HG03103 (cell line): ENCODE results near the gene ATF6.

Experiments used
- ATAC-seq: cut with Tn5 transposase; IDR thresholded peaks from one replicate; pipeline ENCODE4 v1.9.1; 2021; ENCODE audit warnings: low read depth; ENCODE audit not compliant: unreplicated experiment

Gene ATF6

DNA sequence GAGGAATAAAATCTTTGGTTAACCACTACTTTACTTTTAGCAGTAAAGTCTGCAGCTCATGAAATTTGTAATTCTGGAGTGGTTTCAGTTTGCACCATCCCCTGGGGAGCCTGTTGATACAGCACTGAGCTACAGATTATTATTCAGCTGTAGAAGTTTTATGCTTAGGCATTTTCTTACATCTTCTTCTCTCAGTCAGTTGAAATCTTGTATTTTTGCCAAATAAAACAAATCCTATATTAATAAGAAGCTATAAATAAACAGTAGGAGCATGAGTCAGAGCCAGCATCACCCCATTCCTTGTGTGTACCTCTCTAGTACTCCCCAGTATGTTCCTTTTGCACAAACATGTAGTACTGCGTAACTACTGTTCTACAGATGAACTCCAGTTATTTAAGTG is 118.9 kb downstream of the ATF6 start:
- ATAC-seq, result no peak

DNA sequence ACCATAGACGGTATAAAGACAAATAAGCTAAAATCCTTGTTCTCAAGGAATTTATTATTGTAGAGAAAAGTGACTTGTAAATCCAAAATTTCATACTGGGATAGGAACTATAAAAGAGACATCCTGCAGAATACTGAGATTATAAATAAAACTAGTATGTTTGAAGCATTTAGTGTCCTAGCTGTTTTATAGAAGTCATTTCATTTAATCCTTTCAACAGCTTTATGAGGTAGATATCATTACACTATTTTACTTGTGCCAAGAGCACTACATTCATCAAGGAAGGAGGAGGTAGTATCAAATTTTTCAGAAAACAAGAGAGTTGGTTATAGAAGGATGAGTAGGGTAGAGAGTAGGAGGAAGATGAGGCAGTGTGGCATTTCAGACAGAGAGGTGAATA is 119.6 kb downstream of the ATF6 start:
- ATAC-seq, result no peak

DNA sequence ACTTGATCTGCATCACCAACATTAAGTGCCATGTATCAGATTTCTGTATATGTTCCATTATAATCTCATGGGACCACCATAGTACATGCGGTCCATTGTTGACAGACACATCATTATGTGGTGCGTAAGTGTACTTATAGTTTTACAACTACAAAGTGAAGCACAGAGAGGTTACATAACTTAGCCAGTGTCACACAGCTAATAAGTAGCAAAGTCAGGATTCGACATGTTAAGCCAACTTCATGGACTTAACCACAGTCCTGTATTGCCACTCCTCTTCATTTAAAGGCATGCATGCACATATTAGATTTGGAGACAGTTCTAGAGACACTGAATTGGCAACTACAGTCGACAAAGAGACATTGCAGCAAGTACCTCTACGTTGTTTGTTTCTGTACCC is 120.5 kb downstream of the ATF6 start:
- no peak for ATAC-seq

DNA sequence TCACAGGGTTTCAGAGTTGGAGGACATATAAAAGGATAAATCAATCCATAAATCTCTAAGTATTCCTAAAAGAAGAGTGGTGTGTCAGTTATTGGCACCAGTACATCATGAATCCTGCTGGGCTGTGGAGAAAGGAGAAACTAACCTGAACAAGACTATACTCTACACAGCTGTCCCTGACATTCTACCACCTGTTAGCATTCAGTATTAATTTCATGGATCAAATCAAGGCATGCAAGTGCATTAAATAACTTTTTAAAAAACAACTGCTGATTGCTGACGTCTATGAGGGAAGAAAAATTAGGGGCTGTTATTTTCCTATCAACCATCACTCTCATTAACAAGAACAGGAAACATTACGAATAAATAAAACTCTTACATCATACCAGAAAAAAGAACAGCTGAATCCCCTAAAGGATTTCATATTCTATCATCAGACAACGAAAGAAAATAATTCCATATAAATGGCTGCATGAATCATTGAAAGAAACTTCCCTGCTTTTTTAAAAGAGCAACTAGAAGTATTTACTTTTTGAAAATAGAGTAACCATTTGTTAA is 121.7 kb downstream of the ATF6 start:
- no peak for ATAC-seq

DNA sequence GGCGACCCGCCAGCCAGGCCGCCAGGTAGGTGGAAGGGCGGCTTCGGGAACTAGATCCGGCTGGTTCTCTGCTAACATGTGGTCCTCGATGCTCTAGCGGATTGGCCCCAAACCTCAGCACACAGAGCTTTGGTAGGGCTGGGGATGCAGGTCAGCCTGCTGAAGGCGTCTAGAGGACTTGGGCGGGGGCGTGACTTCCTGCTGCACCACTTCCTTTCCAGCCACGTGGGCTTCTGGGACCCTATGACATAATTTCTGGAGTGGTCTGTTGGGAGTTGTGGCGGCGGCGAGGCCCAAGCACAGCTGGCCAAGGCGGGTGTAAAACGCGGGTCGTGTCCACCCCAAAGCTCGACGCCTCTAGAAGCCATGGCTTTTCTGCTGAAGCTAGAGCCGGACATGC is 124.5 kb downstream of the ATF6 start:
- no peak for ATAC-seq

DNA sequence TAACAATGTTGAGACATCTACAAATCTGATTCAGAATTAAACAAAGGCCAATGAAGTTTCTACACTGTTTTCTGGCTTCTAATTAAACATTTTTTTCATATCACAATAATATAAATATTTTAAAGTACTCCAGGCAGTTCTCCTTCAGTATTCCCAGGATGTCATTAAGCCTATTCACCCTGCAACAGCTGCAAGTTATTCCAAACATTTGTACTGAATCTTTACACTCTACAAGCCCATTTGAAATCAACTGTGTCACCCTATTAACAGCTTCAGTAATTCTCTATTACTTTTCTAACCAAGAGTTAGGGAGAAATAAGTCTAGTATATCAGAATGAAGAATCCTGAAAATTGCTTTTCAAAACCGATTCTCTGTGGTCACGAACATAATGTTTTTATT is 133.0 kb downstream of the ATF6 start:
- ATAC-seq, result no peak

DNA sequence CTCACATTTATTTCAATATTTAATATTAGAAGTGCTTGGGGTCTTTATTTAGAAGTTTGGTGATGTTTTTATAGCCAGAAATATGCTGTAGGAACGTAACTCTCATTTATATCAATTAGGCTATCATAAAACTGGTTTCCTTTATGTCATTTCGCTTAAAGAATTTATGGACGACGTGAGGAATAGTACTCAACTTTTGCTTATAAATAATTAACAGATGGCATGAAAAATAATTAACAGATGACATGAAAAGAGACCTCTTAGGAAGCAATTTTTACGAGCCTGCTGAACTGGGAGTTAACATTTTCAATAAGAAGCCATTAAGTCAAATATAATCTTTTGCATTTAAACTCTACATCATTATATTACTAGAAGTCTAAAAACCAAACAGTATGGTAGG is 134.0 kb downstream of the ATF6 start:
- no peak for ATAC-seq

DNA sequence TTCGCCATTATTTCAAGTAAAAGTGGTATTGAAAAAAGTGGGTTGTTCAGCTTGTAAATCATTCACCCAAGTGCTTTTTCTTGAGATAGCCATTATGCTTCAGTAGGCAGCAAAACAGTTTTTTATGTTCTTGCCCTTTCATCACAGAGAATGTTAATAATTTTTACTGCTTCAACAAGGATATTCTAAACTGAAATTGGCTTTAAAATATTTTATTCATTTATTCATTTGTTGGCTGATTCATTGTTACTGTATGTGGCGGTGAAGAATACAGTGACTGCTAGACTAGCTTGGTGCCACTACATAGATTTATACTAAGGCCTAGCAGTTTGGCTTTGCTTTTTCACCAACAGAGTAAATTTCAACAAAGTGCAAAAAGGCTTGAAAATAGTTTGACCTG is 136.1 kb downstream of the ATF6 start:
- ATAC-seq, result no peak

DNA sequence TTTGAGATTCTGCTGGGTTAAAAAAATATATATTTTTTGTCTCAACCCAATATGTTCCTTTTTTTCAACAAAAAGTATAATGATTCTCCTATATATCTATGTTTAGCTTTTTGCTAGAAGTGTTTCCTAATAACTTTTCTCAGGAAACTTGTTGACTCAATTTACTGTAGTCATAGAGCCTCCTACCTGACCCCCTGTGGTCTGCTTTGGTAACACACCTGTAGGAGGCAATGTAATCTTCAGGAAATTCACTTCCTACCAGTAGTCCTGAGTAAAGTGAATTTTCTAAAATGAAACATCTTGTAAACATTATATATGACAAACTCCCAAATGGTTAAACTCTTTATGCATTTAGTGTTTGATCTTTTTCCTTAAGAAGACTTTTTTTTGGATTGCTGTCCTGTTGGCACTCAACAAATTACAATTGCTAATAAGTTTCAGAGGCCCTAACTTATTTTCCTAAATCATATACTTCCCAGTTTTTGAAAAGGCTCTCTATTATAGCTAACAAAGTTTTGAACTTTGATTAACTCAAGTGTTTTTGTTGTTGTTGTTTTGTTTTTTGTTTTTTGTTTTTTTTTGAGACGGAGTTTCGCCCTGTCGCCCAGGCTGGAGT is 139.3 kb downstream of the ATF6 start:
- ATAC-seq, result no peak

DNA sequence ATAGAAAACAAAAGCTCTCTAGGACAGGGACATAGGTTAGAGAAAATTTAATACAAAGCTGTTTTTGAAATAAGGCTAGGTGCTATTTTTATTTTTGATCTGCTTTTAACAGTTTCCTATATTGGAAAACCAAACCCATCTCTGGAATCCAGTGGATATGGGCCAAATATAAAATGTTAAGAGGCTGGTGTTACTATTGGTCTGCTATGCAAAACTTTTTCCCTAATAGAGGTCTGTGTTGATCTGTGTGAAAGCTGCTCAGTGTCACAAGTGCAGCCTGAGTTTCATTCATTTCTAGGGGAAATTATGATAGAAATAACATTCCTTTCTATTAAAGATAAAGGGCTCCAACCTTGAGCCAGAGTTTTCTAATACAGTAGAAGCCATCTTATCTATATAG is 141.1 kb downstream of the ATF6 start:
- ATAC-seq, result no peak

DNA sequence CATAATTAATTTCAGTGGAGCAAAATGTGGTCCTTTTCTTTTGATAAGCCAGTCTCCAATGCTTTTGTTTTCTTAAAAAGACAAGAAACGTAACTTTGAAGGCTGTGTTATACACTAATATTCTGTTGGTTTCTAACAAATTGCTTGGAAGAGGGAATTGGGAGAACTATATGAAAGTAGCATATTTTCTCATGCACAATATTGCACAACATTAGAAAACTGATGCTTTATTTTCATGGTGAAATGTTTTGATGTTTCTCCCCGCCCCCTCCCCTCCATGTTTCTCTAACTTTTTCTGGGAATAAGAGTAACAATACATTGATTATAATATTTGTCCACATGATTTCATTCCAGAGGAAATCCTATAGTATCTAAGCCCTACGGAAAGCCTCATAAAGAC is 142.1 kb downstream of the ATF6 start:
- no peak for ATAC-seq

DNA sequence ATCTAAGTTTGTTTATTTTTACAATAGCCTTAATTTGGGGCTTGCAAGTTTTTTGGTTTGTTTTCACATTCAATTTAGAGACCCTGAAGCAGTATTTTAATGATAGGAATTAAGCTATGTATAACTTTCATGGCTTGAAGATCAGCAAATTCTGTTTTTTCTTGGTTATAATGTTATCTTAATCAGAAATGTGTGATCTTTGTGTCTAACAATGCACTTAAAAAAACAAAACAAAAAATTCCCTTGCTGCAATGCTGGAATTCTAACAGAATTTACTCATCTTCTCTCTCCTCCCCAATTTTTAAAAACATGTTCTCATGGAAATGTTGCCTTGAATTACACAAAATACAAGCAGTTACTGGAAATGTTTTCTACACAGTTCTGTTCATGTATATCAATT is 144.5 kb downstream of the ATF6 start:
- no peak for ATAC-seq

DNA sequence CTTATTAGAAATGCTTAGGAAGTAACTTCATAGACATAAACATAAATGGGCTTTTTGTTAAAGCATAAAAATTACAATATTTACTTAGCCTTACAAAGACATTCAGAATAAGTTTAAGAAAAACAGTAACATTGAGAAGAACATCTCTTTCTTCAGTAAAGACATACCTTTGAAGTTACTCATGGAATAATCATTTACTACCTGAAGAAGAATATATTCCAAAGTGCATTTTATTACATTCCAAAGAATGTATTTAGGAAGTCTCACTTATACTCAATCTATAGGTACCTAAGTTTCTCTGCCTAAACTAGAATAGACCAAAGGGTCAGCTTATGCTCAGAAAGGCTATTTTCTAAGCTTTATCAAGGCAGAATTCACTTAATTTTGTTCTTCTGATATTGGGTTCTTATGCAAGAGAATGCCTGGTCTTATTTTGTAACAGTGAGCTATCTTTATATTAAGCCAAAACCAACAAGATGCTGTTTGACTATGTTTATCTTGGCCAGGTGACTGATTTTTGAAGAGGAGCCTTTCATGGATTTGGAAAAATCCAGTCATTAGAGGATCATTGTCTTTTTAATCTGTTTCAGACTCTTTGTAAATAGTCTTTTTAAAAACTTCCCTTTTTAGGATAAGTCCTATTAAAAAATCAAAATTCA is 147.5 kb downstream of the ATF6 start:
- ATAC-seq, result no peak

DNA sequence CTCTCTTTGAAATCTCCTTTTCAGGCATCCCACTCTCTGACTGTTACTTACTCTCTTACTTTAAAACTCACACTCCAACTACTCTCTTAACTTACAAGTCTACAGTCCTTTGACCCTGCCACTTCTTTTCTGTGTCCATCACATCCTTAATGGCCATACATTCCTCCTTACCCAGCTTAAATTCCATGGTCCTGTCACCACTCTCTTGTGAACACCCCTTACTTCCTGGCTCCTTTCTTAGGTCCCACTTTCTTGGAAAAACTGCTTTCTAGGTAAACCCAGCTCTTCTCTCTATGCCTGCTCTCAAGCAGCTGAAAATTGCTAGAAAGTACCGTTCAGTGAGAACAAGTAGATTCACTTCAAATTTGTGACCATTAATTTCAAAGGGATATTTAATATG is 148.5 kb downstream of the ATF6 start:
- no peak for ATAC-seq

DNA sequence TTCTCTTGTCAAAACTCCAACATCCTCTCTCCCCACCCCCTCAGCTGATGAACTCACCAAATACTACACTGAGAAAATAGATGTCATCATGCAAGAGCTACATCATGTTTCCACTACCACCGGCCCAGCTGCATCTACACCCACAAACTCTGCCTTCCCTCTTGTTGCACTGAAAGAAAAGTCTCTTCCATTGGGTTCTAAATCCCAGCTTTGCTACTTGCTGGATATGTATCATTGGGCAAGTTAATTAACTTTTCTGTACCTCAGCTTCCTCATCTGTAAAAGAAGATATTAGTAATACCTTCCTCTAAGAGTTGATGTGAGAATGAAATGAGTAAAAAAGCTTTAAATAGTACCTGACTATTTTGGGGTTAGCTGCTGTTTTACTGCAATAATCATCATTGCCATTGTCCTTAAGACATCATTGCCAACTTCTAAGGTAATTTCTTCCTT is 149.0 kb downstream of the ATF6 start:
- ATAC-seq, result peak; percentile 77

DNA sequence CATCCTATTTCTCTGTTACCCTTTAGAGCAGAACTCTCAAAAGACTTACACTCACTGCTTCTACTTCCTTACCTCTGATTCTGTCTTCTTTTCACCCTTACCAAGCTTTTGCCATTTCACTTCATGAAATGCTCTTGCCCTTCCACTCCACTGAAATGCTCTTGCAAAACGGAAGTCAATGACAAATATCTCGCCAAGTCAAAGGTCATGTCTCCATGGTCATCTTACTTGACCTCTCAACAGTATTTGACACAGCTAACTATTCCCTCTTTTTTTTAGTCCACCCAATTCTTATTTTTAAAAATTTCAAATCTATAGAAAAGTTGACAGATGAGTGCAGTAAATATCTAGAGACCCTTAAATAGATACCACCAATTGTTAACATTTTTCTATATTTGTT is 149.9 kb downstream of the ATF6 start:
- no peak for ATAC-seq

DNA sequence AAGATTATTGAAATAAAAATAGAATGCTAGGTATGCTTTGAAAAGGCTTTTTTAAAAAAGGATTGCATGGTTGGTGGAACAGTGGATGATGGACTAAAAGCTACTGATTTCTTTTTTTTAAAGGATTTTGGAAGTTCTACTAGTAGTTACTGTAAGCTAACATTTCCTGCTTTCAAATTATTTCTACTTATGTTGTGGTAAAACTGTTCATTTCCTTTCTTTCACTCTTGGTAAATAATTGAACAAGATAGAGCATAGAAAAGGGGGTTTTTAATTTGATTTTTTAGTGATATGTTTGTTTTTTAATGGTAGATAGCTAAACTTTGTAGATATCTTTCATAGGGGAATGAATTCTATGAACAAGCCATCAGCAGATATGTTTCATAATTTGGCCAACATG is 153.1 kb downstream of the ATF6 start:
- no peak for ATAC-seq

DNA sequence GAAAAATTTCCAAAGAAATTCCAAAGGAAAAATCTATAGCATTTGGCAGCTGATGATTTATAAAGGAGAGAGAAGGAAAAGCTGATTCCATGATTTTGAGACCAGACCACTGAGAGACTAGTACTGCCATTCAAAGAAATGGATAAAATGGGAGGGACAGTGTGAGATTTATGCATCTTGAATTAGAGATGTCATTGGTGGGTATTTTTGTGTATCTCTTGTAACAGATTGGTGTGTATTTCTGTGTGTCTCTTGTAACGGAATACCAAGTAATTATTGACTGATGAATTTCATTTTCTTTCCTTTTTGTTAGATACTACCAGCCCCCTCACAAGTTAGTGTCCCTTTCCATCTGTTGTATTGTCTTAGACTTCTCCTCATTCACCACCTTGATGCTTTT is 155.4 kb downstream of the ATF6 start:
- ATAC-seq, result no peak

DNA sequence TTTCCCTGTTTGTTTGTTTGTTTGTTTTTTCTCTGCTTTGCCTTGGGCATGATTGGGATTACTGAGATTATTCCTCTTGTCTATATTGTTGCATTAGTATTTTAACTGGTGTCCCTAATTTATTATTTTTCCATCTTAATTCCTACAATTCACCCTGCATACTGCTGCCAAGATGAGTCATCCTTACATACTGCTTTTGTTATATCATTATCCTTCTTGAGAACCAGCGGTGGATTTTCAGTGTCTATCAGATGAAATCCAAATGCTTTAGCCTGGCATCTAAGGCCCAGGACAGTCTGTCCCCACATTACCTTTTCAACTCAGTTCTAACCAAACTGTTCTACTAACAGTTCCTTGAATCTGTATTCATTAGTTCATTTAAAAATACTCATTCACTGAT is 155.9 kb downstream of the ATF6 start:
- ATAC-seq, result no peak

DNA sequence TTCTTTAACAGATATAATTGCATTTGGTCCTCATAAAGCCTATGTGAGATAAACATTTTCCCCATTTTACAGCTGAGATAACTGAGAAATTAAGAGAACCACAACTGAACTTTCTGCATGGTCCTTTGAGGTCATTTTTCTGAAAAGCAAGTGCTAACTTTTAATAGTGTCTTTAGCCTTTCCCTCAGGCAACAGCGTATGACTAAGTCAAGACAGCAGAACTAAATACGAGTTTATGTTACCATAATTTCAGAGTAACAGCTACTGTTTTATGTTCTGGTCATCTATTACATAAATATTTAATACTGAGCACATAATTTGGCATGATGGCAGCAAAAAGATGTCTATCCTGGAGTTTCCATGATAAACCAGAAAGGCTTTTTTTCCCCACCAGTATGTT is 161.9 kb downstream of the ATF6 start:
- no peak for ATAC-seq

DNA sequence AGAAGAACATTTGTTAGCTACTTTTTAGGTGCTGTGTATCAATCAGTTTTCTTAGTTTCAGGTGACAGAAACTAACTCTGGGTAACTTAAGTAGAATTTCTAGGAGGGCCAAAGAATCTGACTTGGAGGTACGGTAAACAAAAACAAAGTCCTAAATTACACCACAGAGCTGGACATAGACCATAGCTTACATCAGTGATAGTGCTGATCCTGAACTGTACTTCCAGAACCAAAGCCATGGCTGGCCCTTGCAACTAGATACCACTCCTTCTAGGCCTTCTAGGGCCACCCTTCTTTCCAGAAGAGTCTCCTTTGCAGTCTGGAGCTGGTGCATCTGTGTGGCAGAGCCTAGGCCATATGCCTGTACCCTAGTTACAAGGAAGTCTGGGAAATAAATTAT is 163.0 kb downstream of the ATF6 start:
- no peak for ATAC-seq

DNA sequence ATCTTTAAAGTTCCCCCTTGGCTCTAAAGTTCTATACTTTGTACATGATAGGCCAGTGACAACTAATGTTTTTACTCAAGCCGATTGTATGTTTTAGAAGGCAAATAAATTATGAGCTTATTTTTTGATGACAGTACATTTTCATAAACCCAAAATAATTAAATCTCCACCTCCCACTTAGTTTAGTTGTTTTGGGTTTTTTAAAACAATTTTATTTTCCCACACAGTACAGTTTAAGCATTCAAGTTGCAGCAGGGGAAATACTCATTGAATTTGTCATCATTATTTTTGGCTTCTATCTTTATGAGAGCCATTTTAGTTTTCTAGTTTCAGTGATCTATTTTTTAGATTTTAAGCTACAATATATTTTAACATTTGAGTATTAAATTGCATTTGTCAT is 163.9 kb downstream of the ATF6 start:
- ATAC-seq, result no peak
